Keratinocyte (primary cell): ENCODE results near the gene TDRD10. TPM values are rescaled to one million over a fixed set of nuclear protein-coding genes. Genes with fewer than 3 reads are reported as not detected.

Source experiments
- DNase-seq: peaks from one replicate; pipeline ENCODE4 v3.0.0-alpha.2; 2011; ENCODE audit warnings: low read depth, missing footprints, low spot score
- FAIRE-seq: peaks from 2 replicates; lab custom pipeline; 2011; peaks lifted over from hg19 to GRCh38; lab: Jason Lieb, UNC
- H2AFZ ChIP-seq: 2 replicates; pipeline ENCODE4 v1.6.0; 2012; ENCODE audit warnings: low read length, control low read depth, inconsistent platforms; ENCODE audit not compliant: control insufficient read depth
- H3K27ac ChIP-seq: 2 replicates; pipeline ENCODE4 v1.5.1; 2011; ENCODE audit warnings: low read length; ENCODE audit not compliant: control insufficient read depth, insufficient read depth
- H3K27me3 ChIP-seq: 3 replicates; pipeline ENCODE4 v1.6.0; 2011; ENCODE audit warnings: low read length; ENCODE audit not compliant: control insufficient read depth, insufficient read depth; ENCODE audit errors: extremely low read depth
- H3K36me3 ChIP-seq, 2 experiments: 2 replicates in 1 of 2; 3 replicates in 1 of 2; pipeline ENCODE4 v1.5.1; 2011; ENCODE audit warnings: low read length in 2 of 2, mild to moderate bottlenecking in 1 of 2; ENCODE audit not compliant: control insufficient read depth in 2 of 2, insufficient read depth in 2 of 2; ENCODE audit errors: extremely low read depth in 1 of 2
- H3K4me1 ChIP-seq: 3 replicates; pipeline ENCODE4 v1.5.1; 2011; ENCODE audit warnings: low read length; ENCODE audit not compliant: control insufficient read depth, insufficient read depth; ENCODE audit errors: extremely low read depth
- H3K4me2 ChIP-seq: 3 replicates; pipeline ENCODE4 v1.6.0; 2011; ENCODE audit warnings: low read depth, low read length; ENCODE audit not compliant: control insufficient read depth, insufficient read depth; ENCODE audit errors: extremely low read depth
- H3K4me3 ChIP-seq, 3 experiments: fragments of 200-600 bp in 1 of 3; sonication (generic) in 1 of 3; 2 replicates in 2 of 3; 3 replicates in 1 of 3; pipeline ENCODE4 v1.5.1; 2011 to 2016; ENCODE audit warnings: low read length in 3 of 3, mild to moderate bottlenecking in 3 of 3, control low read depth in 2 of 3, inconsistent platforms in 1 of 3, low read depth in 1 of 3, mixed read lengths in 1 of 3, mixed run types in 1 of 3, moderate library complexity in 1 of 3; ENCODE audit not compliant: control insufficient read depth in 2 of 3, insufficient read depth in 2 of 3; ENCODE audit errors: extremely low read depth in 1 of 3
- H3K79me2 ChIP-seq: 2 replicates; pipeline ENCODE4 v1.6.0; 2012; ENCODE audit warnings: low read length; ENCODE audit not compliant: control insufficient read depth, insufficient read depth
- H3K9ac ChIP-seq: 3 replicates; pipeline ENCODE4 v1.6.0; 2011; ENCODE audit warnings: low read length; ENCODE audit not compliant: control insufficient read depth, insufficient read depth; ENCODE audit errors: extremely low read depth
- H3K9me1 ChIP-seq: 3 replicates; pipeline ENCODE4 v1.6.0; 2011; ENCODE audit warnings: low read length; ENCODE audit not compliant: control insufficient read depth, insufficient read depth; ENCODE audit errors: extremely low read depth
- H3K9me3 ChIP-seq: 2 replicates; pipeline ENCODE4 v1.5.1; 2012; ENCODE audit warnings: low read depth, low read length; ENCODE audit not compliant: control insufficient read depth
- H4K20me1 ChIP-seq: 3 replicates; pipeline ENCODE4 v1.6.0; 2011; ENCODE audit warnings: low read length; ENCODE audit not compliant: control insufficient read depth, insufficient read depth; ENCODE audit errors: extremely low read depth
- EZH2 ChIP-seq: IDR thresholded peaks from one replicate; pipeline ENCODE4 v1.6.1; 2012; ENCODE audit warnings: inconsistent platforms, mild to moderate bottlenecking, low read length, moderate library complexity
- dilution Hi-C: fragments of 300-500 bp; cut with MboI; formaldehyde crosslinking; loops from one replicate; pipeline ENCODE4 v1.7.0; 2020; ENCODE audit warnings: low sequenced_read_pairs; ENCODE audit not compliant: extremely low pct_ligation_motif_present
- polyA plus RNA-seq, 5 experiments: library from polyadenylated mRNA; depleted of rRNA in 3 of 5; stranded (reverse) in 3 of 5; stranded (forward) in 1 of 5; unstranded in 1 of 5; fragments of >200 nt; gene quantifications; 1 replicate in 1 of 5; 2 replicates in 3 of 5; 3 replicates in 1 of 5; pipeline versions ENCODE4 v1.2.1 to v1.2.3, GENCODE V29; 2011 to 2012; ENCODE audit warnings: missing spikeins in 2 of 5, low read depth in 1 of 5, low replicate concordance in 1 of 5
- TF ChIP-seq, protein P1 (sequence below), 3 experiments: IDR thresholded peaks in 1 of 3; conservative IDR thresholded peaks in 1 of 3; optimal IDR thresholded peaks in 1 of 3; 2 replicates in 2 of 3; 3 replicates in 1 of 3; pipeline versions ENCODE3 to v1.5.1; 2011; ENCODE audit warnings: low read length in 3 of 3, mild to moderate bottlenecking in 3 of 3, moderate library complexity in 2 of 3, control low read depth in 1 of 3, inconsistent platforms in 1 of 3; ENCODE audit not compliant: insufficient read depth in 2 of 3; ENCODE audit errors: extremely low read depth in 1 of 3

Gene TDRD10
- polyA plus RNA-seq, 1 donor (not counting 4 experiments of a cell fraction or from before 2014, with no cell fraction given), result not detected

DNA sequence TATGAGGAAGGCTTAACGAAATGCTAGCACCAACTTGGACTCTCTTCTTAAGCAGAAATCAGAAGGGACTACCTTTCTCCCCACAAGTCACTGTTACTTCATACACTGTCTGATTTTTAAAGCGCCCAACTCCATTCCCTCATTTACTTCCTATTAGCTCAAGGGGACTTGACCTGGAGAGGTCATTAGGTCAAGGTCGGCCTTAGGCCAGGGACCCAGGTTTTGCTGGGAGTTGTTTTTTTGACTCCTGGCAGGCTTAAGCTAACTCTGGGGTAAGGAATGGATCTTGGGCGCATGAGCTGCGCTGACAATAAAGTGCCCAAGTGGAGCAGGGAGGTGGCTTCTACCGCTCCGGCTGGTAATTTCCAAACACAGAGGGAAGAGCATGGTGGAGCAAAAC is 89.2 kb downstream of the TDRD10 start:
- Histone ChIP-seq H3K4me2 (no peak overlapping the region), H3K4me1 (no peaks in the 10 kb centered on the region), H3K79me2 (peaks cover 7% of the 10 kb centered on the region), H3K9me3 (no peaks in the 10 kb centered on the region), H3K9ac (no peak overlapping the region), H3K27ac (no peak overlapping the region), H2AFZ (no peak overlapping the region), H4K20me1 (peaks cover 3% of the 10 kb centered on the region), H3K9me1 (no peaks in the 10 kb centered on the region), H3K36me3 (peaks cover 55 to 66% of the 10 kb centered on the region in 2 experiments), H3K27me3 (no peaks in the 10 kb centered on the region), H3K4me3 (no peak overlapping the region)
- DNase-seq (no peak), FAIRE-seq (no peak)
- dilution Hi-C loops, result no loop called here
- no peak for TF ChIP-seq EZH2
- TF ChIP-seq, protein P1, sequence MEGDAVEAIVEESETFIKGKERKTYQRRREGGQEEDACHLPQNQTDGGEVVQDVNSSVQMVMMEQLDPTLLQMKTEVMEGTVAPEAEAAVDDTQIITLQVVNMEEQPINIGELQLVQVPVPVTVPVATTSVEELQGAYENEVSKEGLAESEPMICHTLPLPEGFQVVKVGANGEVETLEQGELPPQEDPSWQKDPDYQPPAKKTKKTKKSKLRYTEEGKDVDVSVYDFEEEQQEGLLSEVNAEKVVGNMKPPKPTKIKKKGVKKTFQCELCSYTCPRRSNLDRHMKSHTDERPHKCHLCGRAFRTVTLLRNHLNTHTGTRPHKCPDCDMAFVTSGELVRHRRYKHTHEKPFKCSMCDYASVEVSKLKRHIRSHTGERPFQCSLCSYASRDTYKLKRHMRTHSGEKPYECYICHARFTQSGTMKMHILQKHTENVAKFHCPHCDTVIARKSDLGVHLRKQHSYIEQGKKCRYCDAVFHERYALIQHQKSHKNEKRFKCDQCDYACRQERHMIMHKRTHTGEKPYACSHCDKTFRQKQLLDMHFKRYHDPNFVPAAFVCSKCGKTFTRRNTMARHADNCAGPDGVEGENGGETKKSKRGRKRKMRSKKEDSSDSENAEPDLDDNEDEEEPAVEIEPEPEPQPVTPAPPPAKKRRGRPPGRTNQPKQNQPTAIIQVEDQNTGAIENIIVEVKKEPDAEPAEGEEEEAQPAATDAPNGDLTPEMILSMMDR (optimal IDR thresholded peaks at IDR 0.05 in 1 of 3, IDR thresholded peaks at IDR 0.05 in 1 of 3, conservative IDR thresholded peaks at IDR 0.05 in 1 of 3; ENCODE audit: extremely low read depth in 1 of 3, insufficient read depth in 2 of 3, low read length in 3 of 3), result no peak

DNA sequence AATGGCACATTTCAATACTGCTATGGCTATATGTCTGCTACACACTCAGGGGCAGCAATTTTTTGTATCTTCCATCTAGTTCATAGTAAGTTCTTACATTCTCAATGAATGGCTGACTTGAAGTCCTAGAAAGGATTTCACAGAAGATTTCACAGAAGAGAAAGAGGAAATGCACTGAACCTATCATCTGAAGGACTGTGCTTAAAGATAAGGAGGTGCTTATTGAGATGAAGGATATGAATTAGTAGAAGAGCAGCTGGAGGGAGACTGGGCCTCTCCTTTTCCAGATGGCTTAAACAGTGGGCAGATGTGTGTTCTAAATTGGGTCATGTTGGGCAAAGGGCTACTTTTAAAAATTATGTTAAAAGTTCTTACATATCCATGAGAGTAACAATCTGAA is 91.4 kb downstream of the TDRD10 start:
- Histone ChIP-seq H3K9me3 (no peaks in the 10 kb centered on the region), H3K27ac (no peak overlapping the region), H3K4me2 (no peak overlapping the region), H3K79me2 (peaks cover 14% of the 10 kb centered on the region), H3K4me1 (no peaks in the 10 kb centered on the region), H3K9me1 (no peaks in the 10 kb centered on the region), H3K36me3 (peaks cover 57 to 64% of the 10 kb centered on the region in 2 experiments), H2AFZ (no peak overlapping the region), H3K9ac (no peak overlapping the region), H3K4me3 (no peak overlapping the region), H3K27me3 (no peaks in the 10 kb centered on the region), H4K20me1 (peaks cover 3% of the 10 kb centered on the region)
- FAIRE-seq (no peak), DNase-seq (no peak)
- dilution Hi-C loops, result no loop called here
- TF ChIP-seq, protein P1 (optimal IDR thresholded peaks at IDR 0.05 in 1 of 3, IDR thresholded peaks at IDR 0.05 in 1 of 3, conservative IDR thresholded peaks at IDR 0.05 in 1 of 3; ENCODE audit: extremely low read depth in 1 of 3, insufficient read depth in 2 of 3, low read length in 3 of 3), result no peak
- TF ChIP-seq EZH2, result no peak
